Activated CD4-positive, alpha-beta memory T cell treated with anti-CD3 and anti-CD28 coated beads, Interleukin-2, amount 10 ng/mL, durations not matched to agents 7 days and 5 days (primary cell): ENCODE results near the gene BRCA2. TPM values are rescaled to one million over a fixed set of nuclear protein-coding genes. Genes with fewer than 3 reads are reported as not detected.

Source experiments
- CTCF ChIA-PET: fragments of 350-600 bp; sonication (Branson Sonifier 250); formaldehyde crosslinking; loops from one replicate; lab custom pipeline; 2021; ENCODE audit warnings: antibody characterized with exemption, inconsistent platforms; lab: Charles Lee
- POLR2A ChIA-PET: fragments of 350-600 bp; sonication (Branson Sonifier 250); formaldehyde crosslinking; loops from one replicate; lab custom pipeline; 2021; ENCODE audit warnings: antibody characterized with exemption; lab: Charles Lee
- DNase-seq: peaks from one replicate; pipeline ENCODE4 v3.0.0-alpha.2; 2020
- H3K27ac Mint-ChIP-seq: one replicate; pipeline ENCODE4 v1.8.0; 2021; ENCODE audit warnings: mild to moderate bottlenecking, mixed read lengths
- H3K27me3 Mint-ChIP-seq: one replicate; pipeline ENCODE4 v1.8.0; 2021; ENCODE audit warnings: mixed read lengths
- H3K36me3 Mint-ChIP-seq: one replicate; pipeline ENCODE4 v1.8.0; 2021; ENCODE audit warnings: low read depth, mixed read lengths
- H3K4me1 Mint-ChIP-seq: one replicate; pipeline ENCODE4 v1.8.0; 2021; ENCODE audit warnings: mixed read lengths
- H3K4me3 Mint-ChIP-seq: one replicate; pipeline ENCODE4 v1.8.0; 2021; ENCODE audit warnings: mild to moderate bottlenecking, mixed read lengths
- H3K9me3 Mint-ChIP-seq: one replicate; pipeline ENCODE4 v1.8.0; 2021; ENCODE audit warnings: mixed read lengths
- total RNA-seq, 2 experiments: library from RNA; stranded (reverse); gene quantifications; one replicate each; pipeline ENCODE4 v1.2.3, GENCODE V29; 2021

BRCA2 gene
- total RNA-seq, 2 experiments from 2014 or later = 18.3 to 23.6 TPM

DNA sequence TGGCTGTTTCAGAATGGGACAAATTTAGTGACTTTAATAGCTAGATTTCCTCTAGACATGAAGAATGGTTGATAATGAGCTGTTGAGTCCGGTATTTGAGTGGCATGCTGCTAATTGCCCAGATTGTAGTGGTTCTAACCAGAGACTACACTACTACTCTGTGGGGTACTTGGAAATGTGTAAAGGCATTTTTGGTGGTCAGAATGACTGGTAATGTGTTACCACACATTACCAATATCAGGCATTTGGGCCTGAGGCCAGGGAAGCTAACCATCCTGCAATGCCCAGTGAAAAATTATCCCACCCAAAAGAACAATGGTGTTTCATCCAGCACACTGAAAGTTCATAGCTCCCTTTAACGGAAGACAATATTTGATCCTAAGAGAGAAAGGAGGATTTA is 130.2 kb downstream of the BRCA2 start:
- Mint-ChIP-seq H3K27me3 (no peaks in the 10 kb centered on the region), H3K4me1 (peaks cover 25% of the 10 kb centered on the region), H3K36me3 (no peaks in the 10 kb centered on the region), H3K4me3 (no peak overlapping the region), H3K27ac (no peak overlapping the region), H3K9me3 (no peaks in the 10 kb centered on the region)
- CTCF ChIA-PET = no interaction called here
- DNase-seq = no peak
- POLR2A ChIA-PET = no interaction called here

- no peaks in the 10 kb centered on the region for H3K27me3 Mint-ChIP-seq
- POLR2A ChIA-PET = no interaction called here
- DNase-seq = no peak
- no peaks in the 10 kb centered on the region for H3K36me3 Mint-ChIP-seq
- no peak overlapping the region for H3K4me3 Mint-ChIP-seq
- CTCF ChIA-PET = no interaction called here
- H3K4me1 Mint-ChIP-seq = peaks cover 25% of the 10 kb centered on the region
- H3K27ac Mint-ChIP-seq = no peak overlapping the region
- no peaks in the 10 kb centered on the region for H3K9me3 Mint-ChIP-seq
These were observed 130.9 kb downstream of the BRCA2 start for GRCh38 chr13:32446220-32446619.

DNA sequence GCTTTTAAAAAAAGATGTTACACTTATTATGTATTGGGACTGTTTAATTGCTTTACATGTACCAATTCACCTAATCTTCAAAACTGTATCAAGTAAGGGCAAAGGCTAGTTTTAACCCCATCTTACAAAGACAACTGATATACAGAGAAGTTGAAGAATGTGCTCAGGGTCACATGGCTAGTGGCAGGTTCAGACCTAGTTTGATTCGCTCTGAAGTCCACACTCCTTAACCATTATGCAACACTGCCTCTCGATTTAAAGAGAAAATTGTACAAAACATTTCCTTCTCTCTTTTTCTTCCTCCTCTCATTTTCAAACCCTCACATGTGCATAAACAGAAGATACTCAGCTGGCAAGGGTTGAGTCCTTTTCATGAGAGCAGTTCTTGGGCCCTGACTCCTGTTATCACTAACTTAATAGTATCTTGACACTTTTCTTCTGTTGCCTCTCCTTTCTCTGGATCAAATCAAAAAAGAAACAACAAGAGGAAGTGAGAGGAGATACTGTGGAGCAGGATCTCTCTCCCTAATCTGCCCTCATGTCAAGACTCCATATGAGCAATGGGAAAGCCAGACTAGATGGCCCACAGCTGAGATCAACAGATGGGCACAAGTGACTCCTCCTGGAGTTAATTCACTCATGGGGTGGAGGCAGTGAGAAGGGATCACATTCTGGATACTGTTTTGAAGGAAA is 131.6 kb downstream of the BRCA2 start:
- Mint-ChIP-seq H3K4me1 (peaks cover 25% of the 10 kb centered on the region), H3K4me3 (no peak overlapping the region), H3K36me3 (no peaks in the 10 kb centered on the region), H3K27ac (no peak overlapping the region), H3K27me3 (no peaks in the 10 kb centered on the region), H3K9me3 (no peaks in the 10 kb centered on the region)
- POLR2A ChIA-PET = no interaction called here
- CTCF ChIA-PET = no interaction called here
- DNase-seq = no peak

- no peaks in the 10 kb centered on the region for H3K9me3 Mint-ChIP-seq
- H3K27me3 Mint-ChIP-seq = no peaks in the 10 kb centered on the region
- CTCF ChIA-PET = no interaction called here
- H3K27ac Mint-ChIP-seq = no peak overlapping the region
- POLR2A ChIA-PET = interaction anchor here (0.9 to 1.0 kb wide), 3 partner anchors 20 to 58 kb away, joined by 3 to 5 read pairs (median 3); partner anchors contain the start of gene N4BP2L1
- H3K36me3 Mint-ChIP-seq = no peaks in the 10 kb centered on the region
- DNase-seq = no peak
- H3K4me1 Mint-ChIP-seq = peaks cover 23% of the 10 kb centered on the region
- H3K4me3 Mint-ChIP-seq = no peak overlapping the region
These were observed 132.8 kb downstream of the BRCA2 start for GRCh38 chr13:32447894-32448623.

DNA sequence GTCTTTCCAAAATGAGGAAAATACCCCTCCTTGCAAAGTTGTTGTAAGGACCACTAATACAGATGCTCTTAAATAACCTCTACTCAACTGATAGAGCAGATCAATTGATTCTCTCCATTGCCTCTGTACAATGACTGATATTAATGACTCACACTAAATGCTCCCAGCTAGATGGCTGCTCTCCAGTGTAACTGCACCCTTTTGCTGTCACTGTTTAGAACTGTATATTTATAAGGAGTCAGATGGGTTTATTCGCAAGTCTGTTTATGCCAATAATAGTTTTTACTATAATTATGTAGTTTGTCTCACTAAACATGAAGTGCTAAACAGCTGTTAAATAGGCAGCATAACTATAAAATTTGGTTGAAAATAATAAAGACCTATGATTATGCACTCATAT is 133.7 kb downstream of the BRCA2 start:
- Mint-ChIP-seq H3K27me3 (no peaks in the 10 kb centered on the region), H3K36me3 (no peaks in the 10 kb centered on the region), H3K4me1 (peaks cover 31% of the 10 kb centered on the region), H3K9me3 (no peaks in the 10 kb centered on the region), H3K4me3 (no peak overlapping the region), H3K27ac (no peak overlapping the region)
- ChIA-PET CTCF (interaction anchor here (1.4 kb wide), 1 partner anchor 8 kb away, joined by 3 read pairs; no protein-coding TSS in a partner anchor), POLR2A (interaction anchor here (0.5 to 1.0 kb wide), 3 partner anchors 21 to 133 kb away, joined by 3 to 5 read pairs (median 3); partner anchors contain the start of gene N4BP2L1)
- DNase-seq = no peak

Other genes starting within 250 kb of the BRCA2 start
- not detected for gene ZAR1L, start 145 bp upstream of the BRCA2 start, total RNA-seq
- 10 to 100 TPM; 29.9 to 33.8 TPM for gene N4BP2L1, start 112.6 kb downstream of the BRCA2 start, total RNA-seq
- 100 to 1,000 TPM; 119 to 126 TPM for gene N4BP2L2, start 223.3 kb downstream of the BRCA2 start, total RNA-seq